Measurements from ENCODE around the gene HPCAL4. TPM values are rescaled to one million over a fixed set of nuclear protein-coding genes. Genes with fewer than 3 reads are reported as not detected.

Gene HPCAL4
- total RNA-seq, 1 donor from 2014 or later = not detected

GRCh38 chr1:39650431-39650830 is 40.8 kb downstream of the HPCAL4 start:
- no peak for ATAC-seq (ENCODE audit: low read depth)
- H3K4me1 Mint-ChIP-seq = peaks cover 2% of the 10 kb centered on the region
- H3K9me3 Mint-ChIP-seq = no peaks in the 10 kb centered on the region
- intact Hi-C loops (cut with micrococcal nuclease) = no loop called here
- no peak overlapping the region for H3K4me3 Mint-ChIP-seq
- H3K27me3 Mint-ChIP-seq = peaks cover 12% of the 10 kb centered on the region
- TF ChIP-seq CTCF (IDR thresholded peaks at IDR 0.05) = no peak
- H3K36me3 Mint-ChIP-seq (ENCODE audit: low read depth) = no peaks in the 10 kb centered on the region
- no peak overlapping the region for H3K27ac Mint-ChIP-seq
- POLR2A ChIA-PET = no interaction called here
- no peak for DNase-seq
- CTCF ChIA-PET = no interaction called here

GRCh38 chr1:39649636-39650185 is 41.5 kb downstream of the HPCAL4 start:
- POLR2A ChIA-PET = no interaction called here
- Mint-ChIP-seq H3K27ac (no peak overlapping the region), H3K4me1 (peaks cover 2% of the 10 kb centered on the region), H3K4me3 (no peak overlapping the region), H3K27me3 (peaks cover 9% of the 10 kb centered on the region), H3K9me3 (no peaks in the 10 kb centered on the region), H3K36me3 (ENCODE audit: low read depth) (no peaks in the 10 kb centered on the region)
- CTCF ChIA-PET = interaction anchor here (1.1 to 1.5 kb wide), 2 partner anchors 9 to 43 kb away, joined by 5 to 6 read pairs; no protein-coding TSS in a partner anchor
- no peak for TF ChIP-seq CTCF (IDR thresholded peaks at IDR 0.05)
- ATAC-seq (ENCODE audit: low read depth) (no peak), DNase-seq (no peak)
- intact Hi-C loops (cut with micrococcal nuclease) = no loop called here

GRCh38 chr1:39648496-39648895 is 42.7 kb downstream of the HPCAL4 start:
- H3K9me3 Mint-ChIP-seq = peaks cover 4% of the 10 kb centered on the region
- POLR2A ChIA-PET = interaction anchor here (0.5 kb wide), 1 partner anchor 1088 kb away, joined by 3 read pairs; no protein-coding TSS in a partner anchor

GRCh38 chr1:39647247-39647646 is 44.0 kb downstream of the HPCAL4 start:
- CTCF ChIA-PET = interaction anchor here (1.0 to 2.1 kb wide), 6 partner anchors 11 to 41 kb away, joined by 3 to 8 read pairs (median 4); no protein-coding TSS in a partner anchor
- POLR2A ChIA-PET = no interaction called here
- Mint-ChIP-seq H3K27me3 (no peaks in the 10 kb centered on the region), H3K4me3 (no peak overlapping the region), H3K9me3 (peaks cover 4% of the 10 kb centered on the region), H3K27ac (no peak overlapping the region), H3K36me3 (ENCODE audit: low read depth) (no peaks in the 10 kb centered on the region), H3K4me1 (no peaks in the 10 kb centered on the region)
- intact Hi-C loops (cut with micrococcal nuclease) = no loop called here
- DNase-seq (no peak), ATAC-seq (ENCODE audit: low read depth) (no peak)
- TF ChIP-seq CTCF (IDR thresholded peaks at IDR 0.05) = no peak

More at GRCh38 chr1:39648496-39648895, 42.7 kb downstream of the HPCAL4 start:
- TF ChIP-seq CTCF (IDR thresholded peaks at IDR 0.05) = no peak
- no peak overlapping the region for H3K27ac Mint-ChIP-seq
- peaks cover 2% of the 10 kb centered on the region for H3K4me1 Mint-ChIP-seq
- intact Hi-C loops (cut with micrococcal nuclease) = no loop called here
- ATAC-seq (ENCODE audit: low read depth) = no peak
- no peak for DNase-seq
- CTCF ChIA-PET = interaction anchor here (1.5 to 2.1 kb wide), 5 partner anchors 10 to 42 kb away, joined by 3 to 8 read pairs (median 6); no protein-coding TSS in a partner anchor
- H3K27me3 Mint-ChIP-seq = peaks cover 2% of the 10 kb centered on the region
- no peaks in the 10 kb centered on the region for H3K36me3 Mint-ChIP-seq (ENCODE audit: low read depth)
- no peak overlapping the region for H3K4me3 Mint-ChIP-seq

GRCh38 chr1:39646232-39647081 is 44.8 kb downstream of the HPCAL4 start:
- Mint-ChIP-seq H3K36me3 (ENCODE audit: low read depth) (no peaks in the 10 kb centered on the region), H3K4me3 (no peak overlapping the region), H3K4me1 (no peaks in the 10 kb centered on the region), H3K27ac (no peak overlapping the region), H3K9me3 (peaks cover 4% of the 10 kb centered on the region), H3K27me3 (no peaks in the 10 kb centered on the region)
- DNase-seq = no peak
- ChIA-PET POLR2A (no interaction called here), CTCF (interaction anchor here (0.6 to 2.1 kb wide), 4 partner anchors 33 to 51 kb away, joined by 3 to 6 read pairs (median 4); no protein-coding TSS in a partner anchor)
- TF ChIP-seq CTCF (IDR thresholded peaks at IDR 0.05) = no peak
- intact Hi-C loops (cut with micrococcal nuclease) = no loop called here
- ATAC-seq (ENCODE audit: low read depth) = no peak

Measured in activated B cell treated with CpG ODN at 0.5 μM for 24 hours (primary cell).